Activated naive CD8-positive, alpha-beta T cell (primary cell): ENCODE data around the gene DNAH17.
A peak's percentile ranks its signal among the peaks of the same experiment; 100 is the strongest.

ENCODE experiments used
- H3K27ac Mint-ChIP-seq: one replicate; pipeline ENCODE4 v1.8.0; 2021; ENCODE audit warnings: mixed read lengths
- H3K27me3 Mint-ChIP-seq: one replicate; pipeline ENCODE4 v1.8.0; 2021; ENCODE audit warnings: mixed read lengths
- H3K36me3 Mint-ChIP-seq: one replicate; pipeline ENCODE4 v1.8.0; 2021; ENCODE audit warnings: mixed read lengths
- H3K4me1 Mint-ChIP-seq: one replicate; pipeline ENCODE4 v1.8.0; 2021; ENCODE audit warnings: low read depth, mixed read lengths
- H3K4me3 Mint-ChIP-seq: one replicate; pipeline ENCODE4 v1.8.0; 2021; ENCODE audit warnings: mild to moderate bottlenecking, mixed read lengths
- H3K9me3 Mint-ChIP-seq: one replicate; pipeline ENCODE4 v1.8.0; 2021; ENCODE audit warnings: low read depth, mixed read lengths

Gene DNAH17

DNA sequence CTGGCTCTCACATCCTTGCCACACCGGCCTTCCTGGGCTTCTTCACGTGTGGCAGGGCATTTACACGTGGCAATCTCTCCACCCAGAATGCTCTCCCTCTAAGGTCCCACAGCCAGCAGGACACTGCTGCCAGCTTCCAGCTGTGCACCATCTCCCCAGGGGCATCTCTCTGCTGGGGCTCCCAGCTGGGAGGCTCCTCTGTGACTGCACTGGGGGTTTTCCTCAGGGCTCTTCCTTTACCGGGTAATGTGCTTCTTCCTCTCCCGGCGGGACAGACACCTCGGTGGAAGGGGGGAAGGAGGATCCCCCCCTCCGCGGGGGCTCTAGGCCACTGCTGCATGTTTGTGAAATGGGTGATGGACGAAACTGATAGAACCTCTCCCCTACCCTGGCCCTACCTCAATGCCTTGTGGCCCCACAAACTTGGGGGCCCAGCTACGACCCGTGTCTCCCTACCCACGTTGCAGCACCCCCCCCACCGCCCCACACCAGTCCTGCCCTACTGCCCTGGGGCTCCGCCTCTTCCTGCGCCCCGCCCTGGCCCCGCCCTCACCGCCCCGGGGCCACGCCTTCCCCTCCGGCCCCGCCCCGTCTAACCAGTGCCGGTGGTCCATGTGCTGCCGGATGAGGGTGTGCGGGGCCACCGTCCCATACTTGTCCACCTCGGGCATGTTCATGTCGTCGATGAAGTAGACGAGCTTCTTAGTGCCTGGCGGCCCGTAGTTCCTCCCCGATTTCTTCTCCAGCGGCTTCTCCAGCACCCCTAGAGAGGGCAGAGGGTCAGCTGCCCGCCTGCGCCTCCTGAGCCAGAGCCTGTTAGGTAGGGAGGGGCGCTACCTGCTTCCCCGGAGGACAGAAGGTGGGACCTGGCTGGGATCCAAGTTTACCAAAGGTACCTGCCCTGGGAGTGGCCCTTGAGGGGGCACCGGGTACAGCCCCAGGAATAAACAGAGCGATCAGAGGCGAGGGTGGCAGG lies 92.6 kb downstream of the DNAH17 start:
- H3K4me3 Mint-ChIP-seq, result peak overlapping the region; percentile 77
- H3K4me1 Mint-ChIP-seq, result peaks cover 4% of the 10 kb centered on the region
- H3K27me3 Mint-ChIP-seq, result peaks cover 2% of the 10 kb centered on the region
- H3K9me3 Mint-ChIP-seq, result no peaks in the 10 kb centered on the region
- no peaks in the 10 kb centered on the region for H3K36me3 Mint-ChIP-seq
- peak overlapping the region; percentile 61 for H3K27ac Mint-ChIP-seq

DNA sequence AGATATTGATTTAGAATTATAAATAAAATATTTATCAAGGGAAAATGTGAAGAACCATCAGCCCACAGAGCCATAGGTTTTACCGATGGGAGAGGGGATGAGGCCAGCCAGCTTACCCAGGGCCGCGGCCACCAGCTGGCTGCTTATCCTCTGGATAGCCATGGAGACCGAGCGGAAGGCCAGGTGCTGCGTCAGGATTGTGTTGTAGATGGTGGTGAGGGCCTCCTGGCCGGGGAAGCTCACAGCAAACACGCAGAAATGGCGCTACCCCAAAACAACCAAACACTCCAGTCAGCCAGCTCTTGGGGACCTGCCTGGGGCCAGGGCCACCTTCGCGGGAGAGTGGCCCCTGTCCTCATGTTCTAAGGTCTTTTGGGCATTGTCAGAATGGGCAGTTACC lies 97.8 kb downstream of the DNAH17 start:
- H3K4me1 Mint-ChIP-seq, result peaks cover 6% of the 10 kb centered on the region
- H3K27ac Mint-ChIP-seq, result no peak overlapping the region
- no peaks in the 10 kb centered on the region for H3K36me3 Mint-ChIP-seq
- no peaks in the 10 kb centered on the region for H3K9me3 Mint-ChIP-seq
- no peak overlapping the region for H3K4me3 Mint-ChIP-seq
- peaks cover 2% of the 10 kb centered on the region for H3K27me3 Mint-ChIP-seq

DNA sequence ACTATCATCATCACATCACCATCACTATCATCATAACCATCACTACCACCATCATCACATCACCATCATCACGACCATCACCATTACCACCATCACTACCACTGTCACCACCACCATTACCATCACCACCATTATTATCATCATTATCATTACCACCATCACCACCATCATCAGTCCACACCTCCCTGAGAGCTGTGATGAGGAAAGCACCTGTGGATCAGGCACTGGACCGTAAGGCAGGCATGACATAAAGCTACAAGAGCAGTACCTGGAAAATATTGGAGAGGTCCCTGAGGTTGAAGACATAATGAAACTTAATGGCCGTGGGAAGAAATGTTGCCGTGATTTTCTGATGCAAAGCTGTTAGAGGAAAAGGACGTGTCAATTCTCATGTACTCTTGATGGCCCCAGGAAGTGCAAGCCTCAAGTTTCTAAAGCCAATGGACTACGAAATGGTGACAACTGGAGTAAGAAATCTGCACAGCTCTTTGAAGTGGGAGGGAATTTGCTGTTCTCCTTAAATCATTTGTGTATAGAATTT lies 98.4 kb downstream of the DNAH17 start:
- Mint-ChIP-seq H3K4me3 (no peak overlapping the region), H3K27ac (no peak overlapping the region), H3K27me3 (no peaks in the 10 kb centered on the region), H3K4me1 (peaks cover 3% of the 10 kb centered on the region), H3K36me3 (no peaks in the 10 kb centered on the region), H3K9me3 (no peaks in the 10 kb centered on the region)

DNA sequence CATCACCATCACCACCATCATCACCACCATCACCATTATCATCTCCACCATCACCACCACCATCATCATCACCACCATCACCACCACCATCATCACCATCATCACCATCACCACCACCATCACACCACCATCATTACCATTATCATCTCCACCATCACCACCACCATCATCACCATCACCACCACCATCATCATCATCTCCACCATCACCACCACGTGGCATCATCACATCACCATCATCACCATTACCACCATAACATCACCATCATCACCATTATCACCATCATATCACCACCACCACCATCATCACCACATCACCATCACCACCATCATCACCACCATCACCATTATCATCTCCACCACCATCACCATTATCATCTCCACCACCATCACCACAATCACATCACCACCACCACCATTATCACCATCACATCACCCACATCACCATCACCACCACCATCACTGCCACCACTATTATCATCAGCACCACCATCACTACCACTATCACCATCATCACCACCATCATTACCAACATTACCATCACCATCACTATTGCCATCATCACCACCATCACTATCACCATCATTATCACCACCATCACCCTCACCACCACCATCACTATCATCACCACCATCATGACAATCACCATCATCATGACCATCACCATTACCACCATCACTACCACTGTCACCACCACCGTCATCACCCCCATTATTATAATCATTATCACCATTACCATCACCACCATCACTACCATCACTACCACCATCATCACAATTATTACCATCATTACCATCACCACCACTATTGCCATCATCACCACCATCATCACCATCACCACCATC lies 99.1 kb downstream of the DNAH17 start:
- no peaks in the 10 kb centered on the region for H3K27me3 Mint-ChIP-seq
- peaks cover 3% of the 10 kb centered on the region for H3K4me1 Mint-ChIP-seq
- no peak overlapping the region for H3K4me3 Mint-ChIP-seq

DNA sequence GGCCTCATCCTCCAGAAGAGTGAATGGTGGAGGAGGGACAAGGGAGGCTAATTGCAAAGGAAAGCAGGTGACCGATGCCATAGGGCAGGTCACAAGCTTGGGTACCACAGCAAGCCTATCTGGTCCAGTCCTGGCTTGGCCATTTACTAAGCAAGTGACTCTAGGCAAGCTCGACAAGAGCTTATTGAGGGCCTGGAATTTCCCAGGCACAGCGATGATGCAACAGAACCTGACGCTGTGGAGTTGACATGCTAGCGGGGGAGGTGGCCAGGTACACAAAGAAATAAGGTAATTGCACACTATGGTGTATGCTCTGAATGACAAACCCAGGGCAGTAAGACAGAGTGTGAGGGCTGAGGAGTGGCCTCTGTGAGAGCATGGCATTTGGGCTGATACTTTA lies 100.2 kb downstream of the DNAH17 start:
- Mint-ChIP-seq H3K36me3 (no peaks in the 10 kb centered on the region), H3K9me3 (no peaks in the 10 kb centered on the region), H3K4me1 (peaks cover 4% of the 10 kb centered on the region), H3K4me3 (no peak overlapping the region), H3K27ac (no peak overlapping the region), H3K27me3 (no peaks in the 10 kb centered on the region)

More for the DNA sequence above, 99.1 kb downstream of the DNAH17 start:
- H3K36me3 Mint-ChIP-seq, result no peaks in the 10 kb centered on the region
- no peak overlapping the region for H3K27ac Mint-ChIP-seq
- no peaks in the 10 kb centered on the region for H3K9me3 Mint-ChIP-seq

DNA sequence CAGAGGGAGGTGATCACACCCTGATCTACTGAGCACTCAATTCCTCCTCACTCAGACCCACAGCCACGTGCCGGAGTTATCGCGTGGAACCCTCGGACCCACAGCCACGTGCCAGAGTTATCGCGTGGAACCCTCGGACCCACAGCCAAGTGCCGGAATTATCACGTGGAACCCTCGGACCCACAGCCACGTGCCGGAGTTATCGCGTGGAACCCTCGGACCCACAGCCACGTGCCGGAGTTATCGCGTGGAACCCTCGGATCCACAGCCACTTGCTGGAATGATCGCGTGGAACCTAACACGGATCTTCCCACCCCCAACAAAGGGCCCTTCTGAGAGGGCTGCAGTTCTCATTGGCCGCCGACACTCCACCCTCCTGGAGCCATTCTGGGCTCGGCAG lies 101.0 kb downstream of the DNAH17 start:
- Mint-ChIP-seq H3K27me3 (no peaks in the 10 kb centered on the region), H3K9me3 (no peaks in the 10 kb centered on the region), H3K36me3 (no peaks in the 10 kb centered on the region), H3K27ac (no peak overlapping the region), H3K4me1 (peaks cover 4% of the 10 kb centered on the region), H3K4me3 (no peak overlapping the region)

DNA sequence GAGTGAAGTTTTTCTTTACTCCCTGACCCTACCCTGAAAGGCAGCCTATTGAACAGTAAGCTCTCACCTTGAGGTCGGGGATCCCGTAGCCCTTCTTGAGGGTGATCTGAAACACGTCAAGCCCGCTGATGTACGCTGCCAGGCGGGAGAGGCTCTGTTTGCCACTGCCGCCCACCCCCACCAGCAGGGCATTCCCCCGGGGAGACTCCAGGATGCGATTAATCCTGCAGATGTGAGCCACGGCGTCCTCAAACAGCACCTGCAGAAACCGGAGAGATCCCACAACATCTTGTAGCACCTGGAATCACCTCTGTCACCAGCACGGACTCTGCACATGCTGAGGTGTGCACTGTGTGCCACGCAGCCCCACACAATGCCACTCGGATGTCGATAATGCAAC lies 102.0 kb downstream of the DNAH17 start:
- Mint-ChIP-seq H3K4me3 (no peak overlapping the region), H3K27ac (no peak overlapping the region), H3K4me1 (peaks cover 4% of the 10 kb centered on the region), H3K36me3 (no peaks in the 10 kb centered on the region), H3K9me3 (no peaks in the 10 kb centered on the region), H3K27me3 (no peaks in the 10 kb centered on the region)

DNA sequence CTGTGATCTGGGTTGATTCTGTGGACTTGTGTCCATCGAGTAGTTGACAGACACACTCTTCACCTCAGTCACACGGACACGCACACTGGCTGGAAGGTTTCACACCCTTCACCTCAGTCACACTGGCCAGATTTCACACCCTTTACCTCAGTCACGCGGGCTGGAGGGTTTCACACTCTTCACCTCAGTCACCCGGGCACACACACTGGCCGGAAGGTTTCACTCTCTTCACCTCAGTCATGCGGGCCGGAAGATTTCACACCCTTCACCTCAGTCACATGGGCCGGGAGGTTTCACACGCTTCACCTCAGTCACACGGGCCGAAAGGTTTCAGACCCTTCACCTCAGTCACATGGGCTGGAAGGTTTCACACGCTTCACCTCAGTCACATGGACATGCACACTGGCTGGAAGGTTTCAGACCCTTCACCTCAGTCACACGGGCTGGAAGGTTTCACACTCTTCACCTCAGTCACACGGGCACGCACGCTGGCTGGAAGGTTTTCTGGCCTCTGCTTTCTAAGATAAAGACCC lies 102.5 kb downstream of the DNAH17 start:
- H3K4me1 Mint-ChIP-seq, result peaks cover 4% of the 10 kb centered on the region
- no peaks in the 10 kb centered on the region for H3K36me3 Mint-ChIP-seq
- no peak overlapping the region for H3K4me3 Mint-ChIP-seq
- H3K27me3 Mint-ChIP-seq, result no peaks in the 10 kb centered on the region
- no peaks in the 10 kb centered on the region for H3K9me3 Mint-ChIP-seq
- H3K27ac Mint-ChIP-seq, result no peak overlapping the region

DNA sequence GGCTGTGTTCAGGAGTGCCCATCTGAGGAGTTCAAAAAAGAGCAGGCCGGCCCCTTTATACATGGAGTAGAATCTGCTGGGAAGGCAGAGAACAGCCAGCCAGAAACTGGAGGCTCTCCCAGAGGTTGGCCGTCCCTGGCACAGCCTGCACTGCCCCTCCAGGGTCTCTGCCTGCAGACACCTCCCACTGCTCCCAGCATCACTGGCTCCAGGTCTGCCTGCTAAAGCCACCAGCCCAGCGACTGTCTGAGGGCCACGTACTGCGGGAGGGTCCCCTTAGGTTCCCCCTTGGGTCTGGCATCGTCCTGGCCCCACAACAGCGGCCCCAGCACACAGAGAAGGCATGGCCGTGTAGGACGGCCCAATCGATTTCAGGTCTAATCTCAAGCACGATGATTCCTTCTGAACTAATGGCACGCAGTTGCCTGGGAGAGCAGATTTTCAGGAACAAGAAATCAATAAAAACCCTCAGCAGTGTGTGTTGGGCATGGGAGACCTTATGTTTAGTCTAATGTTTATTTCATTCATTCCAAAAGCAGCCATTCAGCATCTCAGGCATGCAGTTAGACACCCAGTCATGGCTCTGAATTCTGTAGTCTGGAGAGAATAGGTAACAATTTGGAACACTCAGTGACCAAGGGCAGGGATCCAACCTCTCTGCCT lies 103.1 kb downstream of the DNAH17 start:
- Mint-ChIP-seq H3K4me3 (no peak overlapping the region), H3K36me3 (no peaks in the 10 kb centered on the region), H3K9me3 (no peaks in the 10 kb centered on the region), H3K4me1 (peaks cover 4% of the 10 kb centered on the region), H3K27me3 (no peaks in the 10 kb centered on the region), H3K27ac (no peak overlapping the region)

DNA sequence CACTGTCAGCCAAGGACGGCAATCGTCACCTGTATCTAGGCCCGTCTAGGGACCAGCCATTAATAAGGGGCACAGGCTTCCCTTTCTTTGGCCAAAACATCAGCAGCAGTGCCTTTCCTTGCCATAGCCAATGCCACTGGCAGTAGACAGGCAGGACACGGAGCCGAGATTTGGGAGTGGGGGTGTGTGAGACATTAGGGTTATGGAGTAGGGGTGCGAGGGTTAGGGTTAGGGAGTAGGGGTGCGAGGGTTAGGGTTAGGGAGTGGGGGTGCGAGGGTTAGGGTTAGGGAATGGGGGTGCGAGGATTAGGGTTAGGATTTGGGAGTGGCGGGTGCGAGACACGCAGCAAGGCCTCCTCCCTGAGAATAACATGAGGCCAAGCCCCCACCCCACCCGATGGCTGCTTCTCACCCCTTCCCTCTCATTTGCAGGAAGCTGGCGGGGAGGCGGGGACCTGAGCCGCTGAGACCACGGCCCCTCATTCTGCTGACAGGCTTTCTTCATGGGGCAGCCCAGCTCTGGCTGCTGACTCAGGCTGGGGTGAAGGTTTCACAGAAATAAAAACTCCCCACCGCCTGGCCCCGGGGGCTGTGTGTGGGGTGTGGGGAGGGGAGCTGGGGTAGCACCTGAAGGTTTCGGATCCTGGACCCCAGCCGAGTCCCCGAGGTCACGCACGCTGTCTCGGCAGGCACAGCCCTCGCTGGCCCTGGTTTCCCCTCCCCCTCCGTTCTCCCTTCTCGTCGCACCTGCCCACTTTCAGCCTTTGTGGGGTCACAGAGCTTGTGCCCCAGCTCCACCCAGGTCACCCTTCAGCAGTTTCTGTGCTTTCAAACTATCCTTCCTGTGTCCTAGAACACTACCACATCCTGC lies 104.9 kb downstream of the DNAH17 start:
- no peaks in the 10 kb centered on the region for H3K9me3 Mint-ChIP-seq
- H3K36me3 Mint-ChIP-seq, result no peaks in the 10 kb centered on the region
- peaks cover 4% of the 10 kb centered on the region for H3K4me1 Mint-ChIP-seq
- H3K4me3 Mint-ChIP-seq, result no peak overlapping the region
- no peak overlapping the region for H3K27ac Mint-ChIP-seq
- no peaks in the 10 kb centered on the region for H3K27me3 Mint-ChIP-seq

DNA sequence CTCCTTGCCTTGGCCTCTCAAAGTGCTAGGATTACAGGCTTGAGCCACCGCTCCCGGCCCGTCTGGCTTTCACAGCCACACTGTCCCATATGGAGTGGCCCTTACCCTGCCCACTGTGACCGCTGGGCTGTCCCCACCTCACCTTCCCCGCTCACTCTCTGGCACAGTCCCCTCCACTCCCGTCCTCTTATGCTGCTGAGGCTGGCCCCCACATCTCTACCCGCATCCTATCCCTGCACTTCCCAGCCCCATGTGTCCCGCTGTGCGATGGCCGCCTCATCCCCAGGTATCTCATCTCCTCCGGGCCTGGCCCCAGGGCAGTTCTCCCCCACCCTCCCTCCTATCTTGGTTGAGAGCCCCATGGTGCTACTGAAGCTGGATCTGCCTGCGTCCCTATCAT lies 105.6 kb downstream of the DNAH17 start:
- Mint-ChIP-seq H3K27ac (no peak overlapping the region), H3K9me3 (no peaks in the 10 kb centered on the region), H3K36me3 (no peaks in the 10 kb centered on the region), H3K27me3 (no peaks in the 10 kb centered on the region), H3K4me3 (no peak overlapping the region), H3K4me1 (peaks cover 4% of the 10 kb centered on the region)

DNA sequence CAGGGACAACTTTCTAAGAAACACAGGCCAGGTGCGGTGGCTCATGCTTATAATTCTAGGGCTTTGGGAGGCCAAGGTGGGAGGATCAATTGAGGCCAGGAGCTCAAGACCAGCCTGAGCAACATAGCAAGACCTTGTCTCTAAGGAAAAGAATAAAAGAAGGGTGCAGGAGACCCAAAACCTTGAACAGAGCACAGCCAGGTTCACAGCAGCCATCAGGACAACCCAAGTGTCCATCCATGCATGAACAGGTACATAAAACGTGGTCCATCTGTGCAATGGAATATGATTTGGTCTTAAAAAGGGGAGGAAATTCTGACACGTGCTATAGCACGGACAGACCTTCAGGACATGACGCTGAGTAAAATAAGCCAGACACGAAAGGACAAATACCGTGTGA lies 107.8 kb downstream of the DNAH17 start:
- no peaks in the 10 kb centered on the region for H3K36me3 Mint-ChIP-seq
- H3K4me1 Mint-ChIP-seq, result peaks cover 1% of the 10 kb centered on the region
- H3K27ac Mint-ChIP-seq, result no peak overlapping the region
- no peaks in the 10 kb centered on the region for H3K9me3 Mint-ChIP-seq
- no peak overlapping the region for H3K4me3 Mint-ChIP-seq
- H3K27me3 Mint-ChIP-seq, result no peaks in the 10 kb centered on the region

DNA sequence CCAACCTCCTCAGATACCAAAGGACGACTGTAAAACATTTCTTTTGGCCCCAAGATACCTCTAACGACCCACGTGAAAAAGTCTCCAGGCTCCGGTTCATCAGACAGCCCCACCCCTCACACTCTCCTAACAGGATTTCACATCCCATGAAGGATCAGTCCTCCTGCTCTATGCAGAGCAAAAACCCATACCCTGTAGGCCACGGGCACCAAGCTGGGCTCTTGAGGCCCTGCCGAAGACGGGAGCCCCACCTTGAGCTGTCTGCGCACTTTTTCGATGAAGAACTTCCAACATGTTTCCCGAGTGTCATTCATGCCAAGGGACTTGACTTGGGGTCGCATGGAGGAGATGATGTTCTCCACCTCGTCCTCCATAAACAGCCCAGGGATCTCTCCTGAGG lies 108.8 kb downstream of the DNAH17 start:
- peaks cover 1% of the 10 kb centered on the region for H3K4me1 Mint-ChIP-seq
- no peak overlapping the region for H3K27ac Mint-ChIP-seq
- H3K4me3 Mint-ChIP-seq, result no peak overlapping the region
- H3K9me3 Mint-ChIP-seq, result no peaks in the 10 kb centered on the region
- H3K27me3 Mint-ChIP-seq, result no peaks in the 10 kb centered on the region
- H3K36me3 Mint-ChIP-seq, result no peaks in the 10 kb centered on the region
